AG04450 (cell line): Measurements from ENCODE around the gene ALDH16A1. TPM values are rescaled to one million over a fixed set of nuclear protein-coding genes. Genes with fewer than 3 reads are reported as not detected.
"Not testable (repeated sequence)": the region's sequence is repeated elsewhere in the genome, so short reads cannot be mapped to it uniquely, and the experiment has no call there.

Experiments used
- CTCF ChIA-PET: fragments of 300-600, 350-600 bp; formaldehyde crosslinking; extraction: SDS; loops from one replicate; lab custom pipeline; 2022; ENCODE audit warnings: antibody characterized with exemption, inconsistent platforms; lab: Charles Lee
- POLR2A ChIA-PET: fragments of 350-600 bp; formaldehyde crosslinking; extraction: SDS; loops from one replicate; lab custom pipeline; 2021; ENCODE audit warnings: antibody characterized with exemption, inconsistent platforms; lab: Yijun Ruan, JAX
- DNase-seq: peaks from one replicate; pipeline ENCODE4 v3.0.0-alpha.2; 2011; ENCODE audit warnings: low read depth, low spot score
- H3K27ac ChIP-seq: one replicate; pipeline ENCODE4 v1.5.1; 2012; ENCODE audit warnings: low read depth, low read length, control low read depth
- H3K27me3 ChIP-seq: one replicate; pipeline ENCODE4 v1.6.0; 2012; ENCODE audit warnings: low read length; ENCODE audit not compliant: control insufficient read depth, insufficient read depth
- H3K4me3 ChIP-seq: 2 replicates; pipeline ENCODE4 v1.5.1; 2011; ENCODE audit warnings: mild to moderate bottlenecking, low read depth, low read length, control low read depth
- H3K9me3 ChIP-seq: 2 replicates; pipeline ENCODE4 v1.5.1; 2012; ENCODE audit warnings: low read length; ENCODE audit not compliant: control insufficient read depth, insufficient read depth
- polyA plus RNA-seq: library from polyadenylated mRNA; depleted of rRNA; stranded (reverse); fragments of >200 nt; gene quantifications from 2 replicates; pipeline ENCODE4 v1.2.3, GENCODE V29; 2011
- TF ChIP-seq, protein P1 (sequence below): IDR thresholded peaks from 2 replicates; pipeline ENCODE4 v1.5.1; 2011; ENCODE audit warnings: low read depth, low read length, control low read depth, inconsistent platforms

Gene ALDH16A1
- polyA plus RNA-seq, 1 experiment, result 4.1 TPM

DNA sequence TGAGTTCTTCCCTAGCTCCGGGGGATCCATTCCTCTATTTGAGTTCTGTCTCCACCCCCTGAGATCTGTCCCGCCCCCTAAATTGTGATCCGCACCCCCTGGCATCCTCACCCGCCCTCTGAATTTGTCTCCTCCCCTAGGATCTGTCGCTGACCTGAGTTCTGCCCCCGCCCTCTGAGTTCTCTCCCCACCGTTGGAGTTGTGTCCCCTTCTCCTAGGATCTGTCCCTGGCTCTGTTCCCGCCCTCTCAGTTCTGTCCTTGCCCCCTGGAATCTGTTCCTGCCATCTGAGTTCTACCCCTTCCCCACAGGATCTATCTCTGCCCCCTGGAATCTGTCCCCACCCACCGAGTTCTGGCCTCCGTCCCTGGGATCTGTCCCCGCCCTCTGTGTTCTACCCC lies 10.7 kb upstream of the ALDH16A1 start:
- H3K4me3 ChIP-seq, result 0 out of 2 replicates have a peak overlapping the region, but pooled peaks have one; percentile 68
- DNase-seq, result no peak

DNA sequence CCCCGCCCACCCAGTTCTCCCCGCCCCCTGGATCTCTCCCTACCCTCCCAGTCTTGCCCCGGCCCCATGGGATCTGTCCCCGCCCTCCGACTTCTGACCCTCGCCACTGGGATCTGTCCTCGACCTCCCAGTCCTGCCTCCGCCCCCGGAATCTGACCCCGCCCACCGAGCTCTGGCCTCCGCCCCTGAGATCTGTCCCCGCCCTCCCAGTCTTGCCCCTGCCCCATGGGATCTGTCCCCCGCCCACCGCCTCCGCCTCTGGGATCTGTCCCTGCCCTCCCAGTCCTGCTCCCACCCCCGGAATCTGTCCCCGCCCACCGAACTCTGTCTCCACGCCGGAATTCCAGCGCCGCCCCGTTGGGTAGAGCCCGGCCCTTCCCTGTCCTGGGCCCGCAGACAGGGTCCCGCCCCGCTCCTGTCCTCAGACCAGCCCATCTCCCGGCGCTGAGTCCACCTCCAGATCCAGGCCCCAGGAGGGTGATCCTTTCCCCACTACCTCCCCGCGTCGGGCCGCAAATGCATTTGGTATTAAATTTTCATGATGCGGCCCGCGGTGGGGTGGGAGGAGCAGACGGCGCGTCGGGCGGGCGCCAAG lies 10.2 kb upstream of the ALDH16A1 start:
- Histone ChIP-seq H3K27me3 (peaks cover 45% of the 10 kb centered on the region), H3K27ac (no peak overlapping the region), H3K4me3 (peak overlapping the region; percentile 68), H3K9me3 (no peaks in the 10 kb centered on the region; the same call in 1 of the 2 replicates)
- POLR2A ChIA-PET, result interaction anchor here (0.6 to 1.0 kb wide), 2 partner anchors 8 to 14 kb away, joined by 5 to 7 read pairs; no protein-coding TSS in a partner anchor
- DNase-seq, result peak; percentile 44
- CTCF ChIA-PET, result interaction anchor here (0.6 to 1.2 kb wide), 5 partner anchors 49 to 217 kb away, joined by 3 to 8 read pairs (median 3); no protein-coding TSS in a partner anchor
- TF ChIP-seq, protein P1, sequence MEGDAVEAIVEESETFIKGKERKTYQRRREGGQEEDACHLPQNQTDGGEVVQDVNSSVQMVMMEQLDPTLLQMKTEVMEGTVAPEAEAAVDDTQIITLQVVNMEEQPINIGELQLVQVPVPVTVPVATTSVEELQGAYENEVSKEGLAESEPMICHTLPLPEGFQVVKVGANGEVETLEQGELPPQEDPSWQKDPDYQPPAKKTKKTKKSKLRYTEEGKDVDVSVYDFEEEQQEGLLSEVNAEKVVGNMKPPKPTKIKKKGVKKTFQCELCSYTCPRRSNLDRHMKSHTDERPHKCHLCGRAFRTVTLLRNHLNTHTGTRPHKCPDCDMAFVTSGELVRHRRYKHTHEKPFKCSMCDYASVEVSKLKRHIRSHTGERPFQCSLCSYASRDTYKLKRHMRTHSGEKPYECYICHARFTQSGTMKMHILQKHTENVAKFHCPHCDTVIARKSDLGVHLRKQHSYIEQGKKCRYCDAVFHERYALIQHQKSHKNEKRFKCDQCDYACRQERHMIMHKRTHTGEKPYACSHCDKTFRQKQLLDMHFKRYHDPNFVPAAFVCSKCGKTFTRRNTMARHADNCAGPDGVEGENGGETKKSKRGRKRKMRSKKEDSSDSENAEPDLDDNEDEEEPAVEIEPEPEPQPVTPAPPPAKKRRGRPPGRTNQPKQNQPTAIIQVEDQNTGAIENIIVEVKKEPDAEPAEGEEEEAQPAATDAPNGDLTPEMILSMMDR, result no peak

More for the DNA sequence above, 10.7 kb upstream of the ALDH16A1 start:
- TF ChIP-seq, protein P1, result no peak
- POLR2A ChIA-PET, result interaction anchor here (1.0 kb wide), 1 partner anchor 14 kb away, joined by 7 read pairs; no protein-coding TSS in a partner anchor
- H3K27me3 ChIP-seq, result peaks cover 48% of the 10 kb centered on the region
- CTCF ChIA-PET, result interaction anchor here (0.6 to 1.2 kb wide), 5 partner anchors 48 to 255 kb away, joined by 3 to 8 read pairs (median 4); no protein-coding TSS in a partner anchor
- no peaks in the 10 kb centered on the region; the same call in 1 of the 2 replicates for H3K9me3 ChIP-seq
- no peak overlapping the region for H3K27ac ChIP-seq

DNA sequence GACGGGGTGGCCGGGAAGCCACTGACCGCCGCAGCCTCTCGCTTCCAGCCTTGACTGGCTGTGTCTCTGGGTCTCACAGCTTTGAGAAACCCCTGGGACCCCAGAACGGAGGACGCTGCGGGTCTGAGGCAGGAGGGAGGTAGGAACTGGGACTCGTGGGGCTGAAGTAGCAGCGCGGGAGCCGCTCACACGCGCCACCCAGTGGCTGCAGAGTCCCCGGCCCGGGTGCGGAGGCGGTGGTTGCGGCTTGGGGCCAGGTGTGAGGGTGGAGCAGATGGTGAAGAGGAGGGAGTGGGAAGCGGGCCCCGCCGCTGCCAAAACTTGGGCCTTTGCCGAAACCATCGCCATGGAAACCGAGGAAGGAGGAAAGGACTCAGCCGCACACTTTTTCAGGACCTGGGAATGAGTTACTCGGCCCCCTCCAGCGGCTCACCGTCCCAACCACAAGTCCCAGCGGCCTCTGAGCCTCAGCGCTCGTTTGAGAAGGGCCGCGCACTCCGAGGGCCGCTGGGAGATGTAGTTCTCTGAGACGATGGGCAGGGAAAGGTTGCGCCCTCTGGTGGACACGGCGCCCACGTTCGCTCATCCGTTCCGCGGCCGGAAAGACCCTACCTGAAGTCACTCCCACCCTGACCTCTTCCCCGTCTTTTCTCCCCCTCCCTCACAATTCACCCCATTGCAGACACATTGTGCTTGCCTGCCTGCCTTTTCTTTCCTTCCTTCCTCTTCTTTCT lies 9.5 kb upstream of the ALDH16A1 start:
- peak overlapping the region; percentile 68 for H3K4me3 ChIP-seq
- no peak overlapping the region for H3K27ac ChIP-seq
- TF ChIP-seq, protein P1, result peak; percentile 84
- ChIA-PET POLR2A (interaction anchor here (0.6 to 1.0 kb wide), 3 partner anchors 7 to 116 kb away, joined by 3 to 7 read pairs (median 5); no protein-coding TSS in a partner anchor), CTCF (interaction anchor here (0.6 to 1.5 kb wide), 6 partner anchors 50 to 218 kb away, joined by 3 to 15 read pairs (median 6); no protein-coding TSS in a partner anchor)
- peak; percentile 87 for DNase-seq
- H3K27me3 ChIP-seq, result peaks cover 38% of the 10 kb centered on the region
- H3K9me3 ChIP-seq, result no peaks in the 10 kb centered on the region; the same call in 1 of the 2 replicates

DNA sequence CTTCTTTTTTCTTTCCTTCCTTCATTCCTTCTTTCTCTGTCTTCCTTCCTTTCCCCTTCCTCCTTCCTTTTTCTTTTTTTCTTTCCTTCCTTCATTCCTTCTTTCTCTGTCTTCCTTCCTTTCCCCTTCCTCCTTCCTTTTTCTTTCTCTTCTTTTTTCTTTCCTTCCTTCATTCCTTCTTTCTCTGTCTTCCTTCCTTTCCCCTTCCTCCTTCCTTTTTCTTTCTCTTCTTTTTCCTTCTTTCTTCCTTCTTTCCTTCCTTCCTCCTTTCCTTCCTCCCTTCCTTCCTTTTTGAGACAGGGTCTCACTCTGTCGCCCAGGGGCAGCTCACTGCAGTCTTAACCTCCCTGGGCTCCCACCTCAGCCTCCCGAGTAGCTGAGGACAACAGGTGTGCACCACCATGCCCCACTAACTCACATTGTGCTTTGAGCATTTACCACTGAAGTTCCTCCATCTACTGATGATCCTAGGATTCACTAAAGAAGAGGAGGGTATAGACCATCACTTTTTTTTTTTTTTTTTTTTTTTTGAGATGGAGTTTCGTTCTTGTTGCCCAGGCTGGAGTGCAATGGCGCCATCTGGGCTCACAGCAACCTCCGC lies 8.8 kb upstream of the ALDH16A1 start:
- DNase-seq, H3K27ac ChIP-seq, H3K4me3 ChIP-seq, H3K9me3 ChIP-seq: not testable (repeated sequence)
- peaks cover 31% of the 10 kb centered on the region for H3K27me3 ChIP-seq
- ChIA-PET CTCF (interaction anchor here (0.7 to 1.6 kb wide), 7 partner anchors 40 to 218 kb away, joined by 3 to 15 read pairs (median 6); partner anchors contain the start of genes DKKL1 and TEAD2), POLR2A (interaction anchor here (0.7 kb wide), 1 partner anchor 117 kb away, joined by 3 read pairs; no protein-coding TSS in a partner anchor)

DNA sequence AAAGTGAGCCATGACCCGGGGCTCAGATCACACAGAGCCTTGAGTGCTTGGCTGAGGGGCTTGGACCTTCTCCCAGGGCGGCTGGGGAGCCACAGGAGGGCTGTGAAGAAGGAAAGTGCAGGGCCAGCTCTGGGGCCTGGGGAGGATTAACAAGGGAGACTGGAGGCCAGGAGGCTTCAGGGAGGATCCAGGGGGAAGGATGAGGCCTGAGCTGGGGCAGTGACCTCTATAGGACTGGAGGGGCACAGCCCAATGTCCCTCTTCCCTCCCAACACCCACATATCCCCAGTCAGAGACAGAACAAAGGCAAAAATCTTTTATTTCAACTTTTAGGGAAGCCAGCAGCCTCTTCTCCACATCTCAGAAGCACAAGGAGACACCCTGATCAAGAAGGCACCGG lies 7.0 kb upstream of the ALDH16A1 start:
- Histone ChIP-seq H3K4me3 (no peak overlapping the region), H3K27me3 (peaks cover 13% of the 10 kb centered on the region), H3K27ac (no peak overlapping the region), H3K9me3 (no peaks in the 10 kb centered on the region; the same call in 1 of the 2 replicates)
- ChIA-PET POLR2A (interaction anchor here (1.0 kb wide), 1 partner anchor 105 kb away, joined by 3 read pairs; no protein-coding TSS in a partner anchor), CTCF (interaction anchor here (1.0 to 1.6 kb wide), 4 partner anchors 125 to 220 kb away, joined by 3 to 5 read pairs (median 4); no protein-coding TSS in a partner anchor)
- DNase-seq, result no peak
- TF ChIP-seq, protein P1, result no peak
